CD4-positive, alpha-beta T cell treated with Interleukin-6 for 4 hours (primary cell): ENCODE measurements around the gene UQCRC1.

ENCODE experiments used
- DNase-seq: peaks from one replicate; pipeline ENCODE4 v3.0.0-alpha.2; 2020; ENCODE audit warnings: mixed read lengths

The UQCRC1 gene

GRCh38 chr3:48598323-48599076, 10.9 kb downstream of the UQCRC1 start:
- DNase-seq, result no peak

- DNase-seq, result no peak
These were observed 12.0 kb downstream of the UQCRC1 start for GRCh38 chr3:48597408-48597800.

- DNase-seq, result no peak
These were observed 12.6 kb downstream of the UQCRC1 start for GRCh38 chr3:48596676-48597407.

GRCh38 chr3:48596157-48596556, 13.3 kb downstream of the UQCRC1 start:
- DNase-seq, result no peak

GRCh38 chr3:48595526-48596121, 13.8 kb downstream of the UQCRC1 start:
- DNase-seq, result peak; percentile 9

DNA sequence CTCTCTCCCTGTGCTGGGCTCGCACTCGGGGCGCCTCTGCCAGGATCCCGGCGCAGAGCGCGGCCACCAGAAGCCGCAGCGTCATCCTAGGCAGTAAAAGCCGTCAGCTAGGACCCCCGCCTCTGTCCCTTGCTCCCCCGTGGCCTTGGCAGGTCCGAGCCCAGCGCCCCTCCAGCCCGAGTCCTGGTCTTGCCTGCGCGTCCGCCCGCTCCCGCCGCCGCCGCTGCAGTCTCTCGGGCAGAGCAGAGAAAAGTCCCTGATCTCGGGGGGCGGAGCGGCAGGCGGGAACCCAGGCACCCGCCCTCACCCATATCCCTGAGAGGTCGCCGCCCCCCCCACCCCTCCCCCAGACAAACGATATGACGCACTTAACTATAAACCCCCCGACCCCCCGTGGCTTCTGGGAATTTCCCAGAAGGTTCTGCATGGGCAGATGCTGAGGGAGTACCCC, 14.3 kb downstream of the UQCRC1 start, which contains the start of gene COL7A1:
COL7A1 (minus strand) TSS at position 255 of the 451 bp plus-strand sequence; CDS start at position 85, 170 bp downstream.
- no peak for DNase-seq

DNA sequence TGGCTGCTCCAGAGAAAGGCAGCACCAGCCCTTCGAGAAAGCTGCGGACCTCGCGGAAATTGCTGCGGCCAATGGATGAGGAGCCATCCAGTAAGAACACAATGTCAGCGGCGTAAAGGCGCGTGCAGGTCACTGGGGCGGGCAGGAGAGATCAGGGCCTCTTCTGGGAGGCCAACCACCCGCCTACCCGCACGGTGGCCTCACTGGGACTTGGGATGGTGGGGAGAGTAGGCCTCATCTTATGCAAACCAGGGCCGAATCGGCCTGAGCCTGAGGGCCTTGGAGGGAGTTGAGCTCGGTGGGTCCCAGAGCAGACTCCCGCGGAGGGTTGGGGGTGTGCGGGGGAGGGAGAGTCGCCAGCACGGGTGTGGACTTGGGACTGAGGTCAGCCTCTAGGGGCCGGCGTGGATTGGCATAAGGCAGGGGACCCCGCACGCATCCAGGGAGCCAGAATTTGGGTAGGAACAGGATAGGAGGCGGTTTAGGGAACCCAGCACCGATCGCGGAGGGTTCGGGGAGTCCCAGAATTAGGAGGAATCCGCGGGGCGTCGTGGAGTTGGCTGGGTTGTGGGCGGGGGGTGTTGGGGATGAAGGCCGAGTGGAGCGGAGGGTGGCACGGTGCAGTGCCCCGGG, 14.9 kb downstream of the UQCRC1 start:
- DNase-seq, result no peak

GRCh38 chr3:48593337-48593736, 16.1 kb downstream of the UQCRC1 start:
- DNase-seq, result no peak

DNA sequence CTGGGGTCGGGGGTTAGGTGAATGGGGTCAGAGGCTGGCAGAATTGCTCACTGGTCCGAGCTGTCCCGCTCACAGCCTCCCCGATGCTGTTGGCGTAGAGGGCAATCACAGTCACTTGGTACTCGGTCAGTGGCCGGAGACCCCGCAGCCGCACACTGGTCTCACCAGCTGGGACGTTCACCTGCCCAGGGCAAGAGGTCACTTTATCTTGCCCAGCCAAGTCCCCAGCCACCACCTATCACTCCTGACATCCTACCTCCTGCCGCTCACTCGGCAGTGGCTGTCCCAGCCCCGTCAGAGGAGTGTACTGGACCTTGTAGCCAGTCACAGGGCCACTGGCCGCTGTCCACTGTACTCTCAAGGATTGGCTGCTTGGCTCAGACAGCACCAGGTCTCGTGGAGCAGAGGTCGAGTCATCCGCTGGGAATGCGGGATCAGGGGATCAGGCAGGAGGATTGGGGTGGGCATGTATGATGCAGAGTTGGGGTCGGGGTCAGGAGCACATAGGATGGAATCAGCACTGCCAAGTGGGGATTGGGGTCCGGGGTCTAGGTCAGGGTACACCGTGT, 16.8 kb downstream of the UQCRC1 start:
- DNase-seq, result no peak

GRCh38 chr3:48591886-48592518, 17.4 kb downstream of the UQCRC1 start:
- no peak for DNase-seq

- DNase-seq, result no peak
These were observed 18.0 kb downstream of the UQCRC1 start for GRCh38 chr3:48591436-48591835.

- no peak for DNase-seq
These were observed 21.2 kb downstream of the UQCRC1 start for GRCh38 chr3:48588230-48588629.

DNA sequence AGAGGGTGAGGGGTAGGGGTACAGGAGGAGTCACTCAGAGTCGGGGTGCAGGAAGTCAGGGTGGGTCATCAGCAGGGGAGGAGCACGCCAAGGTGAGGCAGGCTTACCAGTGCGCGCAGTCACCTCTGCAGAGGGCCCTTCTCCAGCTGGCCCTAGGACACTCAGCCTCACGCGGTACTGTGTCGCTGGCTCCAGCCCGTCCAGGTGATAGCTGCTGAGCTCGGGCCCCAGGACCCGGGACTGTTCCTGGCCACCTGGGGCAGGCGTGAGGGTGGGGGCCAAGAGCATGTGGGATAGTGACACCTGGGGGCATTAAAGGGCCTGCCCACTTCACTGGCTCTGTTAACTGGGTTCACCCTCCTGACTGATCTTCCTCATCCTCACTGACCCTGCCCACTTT, 21.8 kb downstream of the UQCRC1 start:
- DNase-seq, result no peak

GRCh38 chr3:48585411-48585810, 24.0 kb downstream of the UQCRC1 start:
- DNase-seq, result no peak

DNA sequence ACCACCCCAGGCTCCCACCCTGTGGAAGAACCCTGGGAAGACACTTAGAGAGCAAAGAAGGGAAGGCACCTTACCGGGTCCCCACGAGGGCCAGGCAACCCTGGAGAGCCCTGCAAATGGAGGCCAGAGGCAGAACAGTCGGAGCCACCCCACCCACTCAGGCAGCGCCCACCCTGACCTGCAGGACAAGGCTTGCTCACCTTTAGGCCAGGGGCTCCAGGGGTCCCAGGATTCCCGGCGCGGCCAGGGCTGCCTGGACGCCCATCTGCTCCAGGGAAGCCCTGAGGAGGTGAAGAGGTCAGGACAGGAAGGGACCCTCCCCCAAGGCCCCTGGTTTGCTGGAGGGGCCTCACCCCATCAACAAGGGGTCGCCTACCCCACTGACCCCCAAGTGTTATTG, 24.6 kb downstream of the UQCRC1 start:
- no peak for DNase-seq

GRCh38 chr3:48581621-48582481, 27.6 kb downstream of the UQCRC1 start:
- DNase-seq, result no peak

DNA sequence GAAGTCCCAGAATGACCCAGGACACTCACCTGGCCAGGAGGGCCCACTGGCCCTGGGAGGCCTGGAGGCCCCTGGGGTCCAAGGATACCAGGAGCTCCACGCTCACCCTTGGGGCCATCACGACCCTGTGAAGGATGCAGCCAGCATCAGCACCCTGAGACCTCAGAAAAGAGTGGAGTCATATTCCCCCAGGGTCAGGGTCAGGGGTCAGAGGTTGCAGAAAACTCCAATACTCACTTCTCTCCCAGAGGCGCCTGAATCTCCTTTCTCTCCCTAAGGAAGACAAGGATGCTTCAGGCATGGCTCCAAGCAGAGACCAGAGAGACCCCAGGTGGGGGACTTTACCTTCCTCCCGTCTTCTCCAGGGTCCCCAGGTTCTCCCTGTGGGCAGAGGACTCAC, 32.8 kb downstream of the UQCRC1 start:
- DNase-seq, result no peak

DNA sequence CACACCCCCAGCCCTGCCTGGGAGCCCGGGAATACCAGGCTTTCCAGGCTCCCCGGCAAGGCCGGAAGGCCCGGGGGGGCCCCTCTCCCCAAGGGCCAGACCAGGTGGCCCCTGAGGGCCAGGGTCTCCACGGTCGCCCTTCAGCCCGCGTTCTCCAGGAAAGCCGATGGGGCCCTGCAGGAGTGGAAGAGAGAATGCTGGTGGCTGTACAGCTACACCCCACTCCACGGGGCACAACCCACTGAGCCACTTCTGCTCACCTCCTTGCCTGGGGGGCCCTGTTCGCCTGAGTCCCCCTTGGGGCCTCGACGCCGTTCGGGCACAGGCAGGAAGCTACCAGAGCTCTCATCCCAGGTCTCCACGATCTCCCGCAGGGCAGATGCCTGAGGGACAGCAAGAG, 34.1 kb downstream of the UQCRC1 start:
- DNase-seq, result no peak

DNA sequence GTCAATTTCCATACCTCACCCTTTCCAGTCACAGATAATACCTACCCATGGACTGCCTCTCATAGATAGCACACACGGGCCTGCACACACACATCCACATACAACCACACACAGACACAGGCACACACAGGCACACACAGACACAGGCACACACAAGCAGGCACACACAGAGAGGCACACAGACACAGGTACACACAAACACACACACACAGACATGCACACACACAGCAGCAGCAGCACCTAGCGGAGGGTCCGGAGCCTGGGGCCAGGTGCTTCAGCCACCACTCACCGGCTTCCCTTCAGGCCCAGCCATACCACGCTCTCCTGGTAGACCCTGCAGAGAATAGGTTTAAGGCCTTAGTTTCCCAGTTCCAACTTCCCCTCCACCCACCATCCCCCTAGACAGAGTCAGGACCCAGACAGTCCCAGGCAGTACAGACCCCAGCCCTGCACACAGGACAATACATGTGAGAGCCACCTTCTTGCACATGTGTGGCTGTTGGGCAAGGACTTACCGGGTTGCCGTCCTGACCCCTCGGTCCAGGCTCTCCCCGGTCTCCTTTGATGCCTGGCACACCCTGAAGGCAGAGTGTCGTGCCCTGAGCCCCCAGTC, 35.4 kb downstream of the UQCRC1 start:
- DNase-seq, result no peak

DNA sequence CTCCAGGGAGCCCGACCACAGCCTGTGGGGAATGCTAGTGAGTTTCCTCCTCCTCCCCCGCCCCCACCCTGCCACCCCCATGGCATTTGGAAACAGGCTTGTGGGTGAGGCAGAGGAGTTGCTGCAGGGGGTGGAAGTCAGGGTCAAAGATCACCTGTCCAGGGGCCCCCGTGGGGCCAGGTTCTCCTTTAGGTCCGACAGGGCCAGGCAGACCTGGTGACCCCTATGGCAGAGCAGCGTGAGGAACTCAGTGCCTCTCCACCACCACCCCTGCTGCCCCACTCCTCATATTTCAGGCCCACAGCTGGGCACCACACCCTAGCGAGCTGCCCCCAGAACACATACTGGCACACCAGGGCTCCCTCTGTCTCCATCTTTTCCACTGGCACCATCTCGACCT, 36.9 kb downstream of the UQCRC1 start:
- DNase-seq, result no peak

- DNase-seq, result no peak
These were observed 37.5 kb downstream of the UQCRC1 start for GRCh38 chr3:48571938-48572337.
